Loucy (cell line): Measurements from ENCODE around the gene KCNQ5.
A peak's percentile ranks its signal among the peaks of the same experiment; 100 is the strongest.

Source experiments
- H2AFZ ChIP-seq: fragments of 200-600 bp; sonication (generic); 2 replicates; pipeline ENCODE4 v1.6.0; 2016; ENCODE audit warnings: antibody characterized with exemption, mild to moderate bottlenecking, low read length, moderate library complexity
- H3F3A ChIP-seq: fragments of 200-600 bp; 2 replicates; pipeline ENCODE4 v1.6.0; 2016; ENCODE audit warnings: antibody characterized with exemption, low read depth, mild to moderate bottlenecking
- H3K27me3 ChIP-seq: fragments of 200-600 bp; sonication (generic); 2 replicates; pipeline ENCODE4 v1.6.1; 2014; ENCODE audit warnings: low read length, mild to moderate bottlenecking; ENCODE audit not compliant: insufficient read depth, poor library complexity, severe bottlenecking
- H3K36me3 ChIP-seq: fragments of 200-600 bp; sonication (generic); 2 replicates; pipeline ENCODE4 v1.6.1; 2016; ENCODE audit warnings: low read length; ENCODE audit not compliant: insufficient read depth
- H3K4me1 ChIP-seq: fragments of 200-600 bp; sonication (generic); 2 replicates; pipeline ENCODE4 v1.5.1; 2014; ENCODE audit warnings: low read length, mild to moderate bottlenecking; ENCODE audit not compliant: insufficient read depth, poor library complexity, severe bottlenecking
- H3K4me2 ChIP-seq: fragments of 200-600 bp; sonication (generic); 2 replicates; pipeline ENCODE4 v1.6.0; 2014; ENCODE audit warnings: antibody characterized with exemption, low read length, low read depth, mild to moderate bottlenecking; ENCODE audit not compliant: poor library complexity, severe bottlenecking
- H3K4me3 ChIP-seq: fragments of 200-600 bp; sonication (generic); 2 replicates; pipeline ENCODE4 v1.5.1; 2014; ENCODE audit warnings: low read length, mild to moderate bottlenecking, mixed read lengths; ENCODE audit not compliant: poor library complexity, severe bottlenecking
- H3K79me2 ChIP-seq: fragments of 200-600 bp; sonication (generic); 2 replicates; pipeline ENCODE4 v1.6.1; 2014; ENCODE audit warnings: low read length; ENCODE audit not compliant: insufficient read depth
- H3K9ac ChIP-seq: fragments of 200-600 bp; sonication (generic); 2 replicates; pipeline ENCODE4 v1.6.0; 2014; ENCODE audit warnings: mild to moderate bottlenecking, low read depth, low read length, moderate library complexity; ENCODE audit not compliant: poor library complexity, severe bottlenecking
- H3K9me2 ChIP-seq: fragments of 200-600 bp; sonication (generic); replicated peaks from 2 replicates; pipeline ENCODE4 v1.6.1; 2016; ENCODE audit warnings: low read depth, low read length, mixed read lengths
- H3K9me3 ChIP-seq: fragments of 200-600 bp; sonication (generic); 2 replicates; pipeline ENCODE4 v1.6.1; 2014; ENCODE audit warnings: mild to moderate bottlenecking, antibody characterized with exemption, low read length, low read depth; ENCODE audit not compliant: insufficient read depth
- H4K20me1 ChIP-seq: fragments of 200-600 bp; sonication (generic); 2 replicates; pipeline ENCODE4 v1.6.0; 2014; ENCODE audit warnings: antibody characterized with exemption, low read length, mild to moderate bottlenecking; ENCODE audit not compliant: insufficient read depth, poor library complexity, severe bottlenecking
- EZH2phosphoT487 ChIP-seq: fragments of 200-600 bp; IDR thresholded peaks from 2 replicates; pipeline ENCODE4 v1.6.1; 2018; ENCODE audit warnings: antibody characterized with exemption, mild to moderate bottlenecking, moderate library complexity, borderline replicate concordance
- TF ChIP-seq, protein P1 (sequence below): fragments of 200-600 bp; sonication (generic); conservative IDR thresholded peaks from 2 replicates; pipeline ENCODE4 v1.5.1; 2014; ENCODE audit warnings: mild to moderate bottlenecking, antibody characterized with exemption, low read length

The KCNQ5 gene

DNA sequence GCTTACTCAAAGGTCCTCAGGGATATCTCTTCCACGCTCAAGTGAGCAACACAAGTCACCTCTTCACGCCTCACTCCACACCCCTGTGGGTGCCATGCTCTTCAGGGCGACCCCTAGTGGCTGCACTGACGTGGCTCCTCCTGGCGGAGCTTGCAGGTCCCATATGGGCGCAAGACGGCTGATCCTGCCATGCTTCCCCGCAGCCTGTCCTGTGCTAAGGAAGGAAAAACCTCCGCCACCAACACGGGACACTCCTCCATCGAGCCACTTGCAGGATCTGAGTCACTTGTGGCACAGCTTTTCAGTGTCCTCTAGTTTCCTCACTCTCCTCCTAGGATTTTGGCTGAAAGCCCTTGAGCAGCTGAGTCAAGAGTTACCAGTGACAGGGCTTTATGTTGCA is 512.7 kb downstream of the KCNQ5 start:
- H3K9me3 ChIP-seq = no peaks in the 10 kb centered on the region
- H3F3A ChIP-seq = no peaks in the 10 kb centered on the region
- no peak overlapping the region for H3K9ac ChIP-seq
- H3K4me2 ChIP-seq = no peak overlapping the region
- TF ChIP-seq, protein P1, sequence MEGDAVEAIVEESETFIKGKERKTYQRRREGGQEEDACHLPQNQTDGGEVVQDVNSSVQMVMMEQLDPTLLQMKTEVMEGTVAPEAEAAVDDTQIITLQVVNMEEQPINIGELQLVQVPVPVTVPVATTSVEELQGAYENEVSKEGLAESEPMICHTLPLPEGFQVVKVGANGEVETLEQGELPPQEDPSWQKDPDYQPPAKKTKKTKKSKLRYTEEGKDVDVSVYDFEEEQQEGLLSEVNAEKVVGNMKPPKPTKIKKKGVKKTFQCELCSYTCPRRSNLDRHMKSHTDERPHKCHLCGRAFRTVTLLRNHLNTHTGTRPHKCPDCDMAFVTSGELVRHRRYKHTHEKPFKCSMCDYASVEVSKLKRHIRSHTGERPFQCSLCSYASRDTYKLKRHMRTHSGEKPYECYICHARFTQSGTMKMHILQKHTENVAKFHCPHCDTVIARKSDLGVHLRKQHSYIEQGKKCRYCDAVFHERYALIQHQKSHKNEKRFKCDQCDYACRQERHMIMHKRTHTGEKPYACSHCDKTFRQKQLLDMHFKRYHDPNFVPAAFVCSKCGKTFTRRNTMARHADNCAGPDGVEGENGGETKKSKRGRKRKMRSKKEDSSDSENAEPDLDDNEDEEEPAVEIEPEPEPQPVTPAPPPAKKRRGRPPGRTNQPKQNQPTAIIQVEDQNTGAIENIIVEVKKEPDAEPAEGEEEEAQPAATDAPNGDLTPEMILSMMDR = peak; percentile 60
- TF ChIP-seq EZH2phosphoT487 = no peak
- H4K20me1 ChIP-seq = no peaks in the 10 kb centered on the region
- no peaks in the 10 kb centered on the region for H3K27me3 ChIP-seq
- no peak overlapping the region for H3K4me3 ChIP-seq
- H3K79me2 ChIP-seq = no peaks in the 10 kb centered on the region
- no peaks in the 10 kb centered on the region for H3K4me1 ChIP-seq
- H2AFZ ChIP-seq = no peak overlapping the region
- no peaks in the 10 kb centered on the region for H3K9me2 ChIP-seq
- H3K36me3 ChIP-seq = no peaks in the 10 kb centered on the region

DNA sequence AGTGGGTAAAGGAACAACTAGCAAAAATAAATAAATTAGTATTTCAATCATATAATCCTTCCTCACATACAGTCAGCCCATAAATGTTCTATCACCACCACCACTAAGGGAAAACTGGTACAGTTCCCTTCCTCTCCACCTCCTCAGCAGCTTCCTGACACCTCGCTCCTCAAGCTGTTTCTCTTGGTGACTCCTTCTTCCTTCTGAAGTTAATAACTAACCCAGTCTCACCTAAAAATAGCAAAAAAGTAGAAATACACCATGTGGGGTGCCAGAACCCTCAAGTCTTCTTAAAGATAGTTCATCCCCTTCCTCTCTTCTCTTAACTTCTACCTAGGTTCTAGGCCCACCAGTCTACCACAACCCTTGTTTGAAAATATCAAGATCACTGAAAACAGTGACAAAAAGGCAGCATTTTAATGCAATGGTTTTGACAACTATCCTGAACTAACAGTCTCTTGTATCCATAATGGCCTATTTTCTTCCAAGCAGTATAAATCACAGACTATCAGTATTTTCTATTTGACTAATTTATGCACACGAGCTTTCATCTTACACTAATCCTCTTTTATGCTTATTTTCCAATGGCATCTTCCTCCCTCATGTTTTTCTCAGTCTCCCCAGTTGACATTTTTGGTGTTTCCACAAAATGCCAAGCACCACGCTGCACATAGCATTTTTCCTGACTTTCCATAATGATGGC is 518.0 kb downstream of the KCNQ5 start:
- H3F3A ChIP-seq = no peaks in the 10 kb centered on the region
- no peak overlapping the region for H3K4me2 ChIP-seq
- H4K20me1 ChIP-seq = no peaks in the 10 kb centered on the region
- no peaks in the 10 kb centered on the region for H3K9me3 ChIP-seq
- no peak overlapping the region for H3K4me3 ChIP-seq
- no peaks in the 10 kb centered on the region for H3K4me1 ChIP-seq
- H3K36me3 ChIP-seq = no peaks in the 10 kb centered on the region
- no peak for TF ChIP-seq EZH2phosphoT487
- TF ChIP-seq, protein P1 = no peak
- no peak overlapping the region for H2AFZ ChIP-seq
- H3K9me2 ChIP-seq = no peaks in the 10 kb centered on the region
- no peaks in the 10 kb centered on the region for H3K79me2 ChIP-seq
- no peak overlapping the region for H3K9ac ChIP-seq
- no peaks in the 10 kb centered on the region for H3K27me3 ChIP-seq

DNA sequence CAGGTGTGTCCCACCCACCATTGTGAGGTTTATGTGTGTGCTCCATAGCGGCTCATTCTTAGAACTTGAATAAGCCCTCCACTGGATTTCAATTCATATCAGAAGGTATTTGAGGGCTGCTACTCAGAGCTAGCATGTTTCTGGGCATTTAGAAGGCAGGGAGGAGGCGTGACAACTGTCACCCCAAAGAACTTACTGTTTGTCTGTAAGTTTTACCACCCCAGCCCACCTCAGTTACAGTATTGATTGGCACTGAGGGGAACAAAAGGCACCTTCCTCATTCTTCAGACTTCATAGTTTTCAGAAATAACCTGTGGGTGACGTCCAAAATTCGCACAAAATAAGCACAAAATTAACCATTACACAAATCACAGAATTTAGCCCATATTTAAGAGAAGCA is 521.7 kb downstream of the KCNQ5 start:
- Histone ChIP-seq H3K4me3 (no peak overlapping the region), H2AFZ (no peak overlapping the region), H3K9me2 (no peaks in the 10 kb centered on the region), H3K79me2 (no peaks in the 10 kb centered on the region), H3K4me2 (no peak overlapping the region), H3K9me3 (no peaks in the 10 kb centered on the region), H3K36me3 (no peaks in the 10 kb centered on the region), H3K9ac (no peak overlapping the region), H3K4me1 (no peaks in the 10 kb centered on the region), H4K20me1 (no peaks in the 10 kb centered on the region), H3F3A (no peaks in the 10 kb centered on the region), H3K27me3 (no peaks in the 10 kb centered on the region)
- TF ChIP-seq, protein P1 = no peak
- no peak for TF ChIP-seq EZH2phosphoT487
